Endodermal cell (in vitro differentiated cells): ENCODE results near the gene PLXNB3. TPM values are rescaled to one million over a fixed set of nuclear protein-coding genes. Genes with fewer than 3 reads are reported as not detected.

Source experiments
- DNase-seq: peaks from one replicate; pipeline ENCODE4 v3.0.0-alpha.2; 2017
- H3K27ac ChIP-seq: 2 replicates; pipeline ENCODE4 v1.5.1; 2013; ENCODE audit warnings: mild to moderate bottlenecking, low read depth, low read length, moderate library complexity
- H3K27me3 ChIP-seq: 2 replicates; pipeline ENCODE4 v1.6.1; 2013; ENCODE audit warnings: mild to moderate bottlenecking, low read length, moderate library complexity; ENCODE audit not compliant: insufficient read depth, control insufficient read depth, poor library complexity, severe bottlenecking
- H3K36me3 ChIP-seq: 2 replicates; pipeline ENCODE4 v1.7.0; 2013; ENCODE audit warnings: mild to moderate bottlenecking, low read length, moderate library complexity; ENCODE audit not compliant: control insufficient read depth, insufficient read depth
- H3K4me1 ChIP-seq: one replicate; pipeline ENCODE4 v1.7.0; 2013; ENCODE audit warnings: low read length; ENCODE audit not compliant: control insufficient read depth, insufficient read depth
- H3K4me3 ChIP-seq: 2 replicates; pipeline ENCODE4 v1.5.1; 2013; ENCODE audit warnings: mild to moderate bottlenecking, low read length, moderate library complexity
- H3K9ac ChIP-seq: 2 replicates; pipeline ENCODE4 v1.6.1; 2013; ENCODE audit warnings: mild to moderate bottlenecking, low read length, moderate library complexity; ENCODE audit not compliant: poor library complexity, severe bottlenecking; ENCODE audit errors: extremely low read depth
- H3K9me3 ChIP-seq: 2 replicates; pipeline ENCODE4 v1.6.1; 2013; ENCODE audit warnings: mild to moderate bottlenecking, low read length, moderate library complexity; ENCODE audit not compliant: control insufficient read depth
- H3K27ac Mint-ChIP-seq: 2 replicates; pipeline ENCODE4 v1.8.0; 2020; ENCODE audit warnings: mixed read lengths
- H3K27me3 Mint-ChIP-seq: 2 replicates; pipeline ENCODE4 v1.8.0; 2021; ENCODE audit warnings: mild to moderate bottlenecking, mixed read lengths; ENCODE audit not compliant: insufficient read depth
- H3K36me3 Mint-ChIP-seq: 2 replicates; pipeline ENCODE4 v1.8.0; 2020; ENCODE audit warnings: low read depth, mixed read lengths
- H3K4me1 Mint-ChIP-seq: 2 replicates; pipeline ENCODE4 v1.8.0; 2020; ENCODE audit warnings: mixed read lengths
- H3K4me3 Mint-ChIP-seq: 2 replicates; pipeline ENCODE4 v1.8.0; 2020; ENCODE audit warnings: mild to moderate bottlenecking, moderate library complexity, mixed read lengths
- H3K9me3 Mint-ChIP-seq: 2 replicates; pipeline ENCODE4 v1.8.0; 2020; ENCODE audit warnings: mild to moderate bottlenecking, mixed read lengths
- CTCF ChIP-seq: fragments of 200-600 bp; sonication (generic); conservative IDR thresholded peaks from 2 replicates; pipeline ENCODE4 v1.5.0; 2021; ENCODE audit warnings: antibody characterized with exemption, mild to moderate bottlenecking
- WGBS, 2 experiments: methylation state at CpG; one replicate each; pipeline versions ENCODE4 v1.1.5 to v1.1.7; 2013; ENCODE audit warnings: missing lambda C conversion rate in 2 of 2, mixed read lengths in 1 of 2; ENCODE audit not compliant: insufficient coverage in 1 of 2, insufficient read length in 1 of 2; 5-methylcytosine and 5-hydroxymethylcytosine counted together
- total RNA-seq, 2 donors: library from RNA; stranded (reverse); fragmentation: NEBNext Ultra II Directional in 1 of 2; extraction: Animal tissue kit (Norgen Biotek cat#: 25700) in 1 of 2; gene quantifications; 2 replicates in 1 of 2; 3 replicates in 1 of 2; pipeline ENCODE4 v1.2.1, GENCODE V29; 2021

PLXNB3 gene
- total RNA-seq, 2 donors from 2014 or later = 1.1 TPM

DNA sequence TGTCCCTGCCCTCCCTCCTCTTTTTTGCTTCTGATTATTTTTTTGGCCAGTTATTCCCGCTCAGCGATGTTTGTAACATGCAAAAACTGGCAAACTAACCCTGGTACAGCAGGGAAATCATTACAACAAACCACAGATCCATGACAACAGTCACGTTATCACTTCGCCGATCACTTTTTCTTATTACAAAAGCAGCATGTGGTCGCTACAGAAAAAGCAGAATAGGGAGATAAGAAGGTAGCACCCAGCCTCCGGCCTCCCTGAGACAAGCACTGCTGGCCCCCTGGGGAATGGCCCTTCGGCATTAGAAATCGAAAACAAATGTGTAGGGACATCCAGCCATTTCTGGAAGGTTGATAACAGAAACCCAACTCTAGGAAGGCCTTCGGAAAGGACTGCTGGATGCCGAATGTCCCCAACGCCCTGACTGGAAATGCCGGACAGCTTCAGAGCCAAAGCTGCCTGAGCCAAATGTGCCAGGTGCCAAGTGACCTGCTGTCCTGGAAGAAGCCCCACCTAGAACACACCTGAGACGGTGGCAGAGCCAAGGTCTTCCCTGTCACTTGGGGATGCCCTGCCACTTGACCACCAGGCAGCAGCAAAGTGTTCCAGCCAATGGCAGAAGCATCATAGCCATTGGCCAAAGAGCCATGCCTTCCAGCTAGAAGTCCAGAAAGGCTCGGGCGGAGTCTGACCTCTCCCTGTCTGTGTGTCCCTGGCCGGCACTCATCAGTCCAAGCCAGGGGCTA, 27.2 kb downstream of the PLXNB3 start:
- Histone ChIP-seq H3K9ac (no peak overlapping the region), H3K4me3 (no peak overlapping the region), H3K36me3 (peaks cover 1% of the 10 kb centered on the region), H3K4me1 (no peaks in the 10 kb centered on the region), H3K9me3 (no peaks in the 10 kb centered on the region), H3K27ac (no peak overlapping the region), H3K27me3 (no peaks in the 10 kb centered on the region)
- Mint-ChIP-seq H3K9me3 (peaks cover 56% of the 10 kb centered on the region), H3K27ac (no peak overlapping the region), H3K4me1 (peaks cover 6% of the 10 kb centered on the region), H3K36me3 (peaks cover 23% of the 10 kb centered on the region), H3K27me3 (no peaks in the 10 kb centered on the region), H3K4me3 (no peak overlapping the region)
- WGBS, 2 experiments = 94% methylated on average over 7 to 17 of the region's 17 CpGs
- no peak for TF ChIP-seq CTCF
- DNase-seq = no peak

DNA sequence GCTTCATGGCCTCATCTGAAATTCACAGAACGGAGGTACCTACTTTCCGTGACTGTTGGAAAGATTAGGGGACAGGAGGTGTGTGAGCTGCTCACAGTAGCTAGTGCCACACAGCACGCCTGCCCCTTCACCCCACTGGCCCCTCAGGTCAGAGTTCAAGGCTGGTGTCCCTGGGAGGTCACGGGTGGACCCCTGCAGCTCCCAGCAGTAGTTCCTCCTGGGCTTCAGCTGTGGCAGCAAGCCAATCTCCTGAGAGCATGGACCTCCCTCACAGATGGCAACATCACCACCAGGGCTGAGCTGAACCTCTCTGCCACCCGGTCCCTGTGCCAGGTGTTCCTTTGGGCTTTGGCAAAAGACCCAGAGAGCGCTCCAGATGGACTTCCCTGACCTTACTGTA, 28.3 kb downstream of the PLXNB3 start:
- Histone ChIP-seq H3K36me3 (peaks cover 4% of the 10 kb centered on the region), H3K9ac (no peak overlapping the region), H3K4me3 (no peak overlapping the region), H3K27me3 (no peaks in the 10 kb centered on the region), H3K27ac (no peak overlapping the region), H3K9me3 (no peaks in the 10 kb centered on the region), H3K4me1 (no peaks in the 10 kb centered on the region)
- no peak for DNase-seq
- H3K4me1 Mint-ChIP-seq = peaks cover 7% of the 10 kb centered on the region
- peaks cover 59% of the 10 kb centered on the region for H3K9me3 Mint-ChIP-seq
- no peak for TF ChIP-seq CTCF
- no peak overlapping the region for H3K27ac Mint-ChIP-seq
- WGBS, 2 experiments = 95 to 100% methylated on average over 1 to 6 of the region's 6 CpGs
- H3K27me3 Mint-ChIP-seq = no peaks in the 10 kb centered on the region
- H3K36me3 Mint-ChIP-seq = peaks cover 25% of the 10 kb centered on the region
- H3K4me3 Mint-ChIP-seq = no peak overlapping the region

GRCh38 chrX:153793291-153793690, 29.2 kb downstream of the PLXNB3 start:
- TF ChIP-seq CTCF = no peak
- peak overlapping the region; percentile 71 for H3K9ac ChIP-seq
- H3K4me1 ChIP-seq = no peaks in the 10 kb centered on the region
- H3K36me3 ChIP-seq = peaks cover 4% of the 10 kb centered on the region
- no peaks in the 10 kb centered on the region for H3K27me3 ChIP-seq
- Mint-ChIP-seq H3K27ac (peak overlapping the region; percentile 81), H3K9me3 (peaks cover 60% of the 10 kb centered on the region), H3K4me1 (peaks cover 7% of the 10 kb centered on the region), H3K4me3 (peak overlapping the region; percentile 81), H3K36me3 (peaks cover 26% of the 10 kb centered on the region), H3K27me3 (no peaks in the 10 kb centered on the region)
- DNase-seq = no peak
- WGBS, 2 experiments = 53 to 71% methylated on average over 2 to 7 of the region's 7 CpGs
- peak overlapping the region; percentile 38 for H3K27ac ChIP-seq
- no peaks in the 10 kb centered on the region for H3K9me3 ChIP-seq
- H3K4me3 ChIP-seq = peak overlapping the region; percentile 90
